ENCODE measurements around the gene CST9L. TPM values are rescaled to one million over a fixed set of nuclear protein-coding genes. Genes with fewer than 3 reads are reported as not detected.

CST9L gene
- total RNA-seq, 4 donors from 2014 or later: not detected

DNA sequence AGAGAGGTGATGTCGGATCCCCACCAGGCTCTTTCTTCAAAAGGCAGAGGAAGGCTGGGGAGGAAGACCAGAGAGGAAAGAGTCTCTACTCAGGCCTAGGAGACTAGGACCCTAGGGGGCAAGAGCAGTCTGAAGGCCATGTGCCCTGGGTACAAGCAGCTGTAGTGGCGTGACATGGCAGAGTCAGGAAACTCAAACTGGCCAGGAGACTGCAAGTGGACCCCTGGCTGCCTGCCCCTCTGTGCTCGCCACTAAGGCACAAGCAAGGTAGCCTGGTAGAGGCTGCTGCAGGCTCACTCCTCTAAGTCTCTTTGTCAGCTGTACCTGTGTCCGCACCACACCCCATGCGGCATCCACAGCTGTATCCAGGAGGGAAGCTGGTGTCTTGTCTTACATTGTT is 19.9 kb downstream of the CST9L start:
- H3K4me3 ChIP-seq (ENCODE audit: low read depth, poor library complexity, severe bottlenecking): no peak overlapping the region
- TF ChIP-seq, protein P1, sequence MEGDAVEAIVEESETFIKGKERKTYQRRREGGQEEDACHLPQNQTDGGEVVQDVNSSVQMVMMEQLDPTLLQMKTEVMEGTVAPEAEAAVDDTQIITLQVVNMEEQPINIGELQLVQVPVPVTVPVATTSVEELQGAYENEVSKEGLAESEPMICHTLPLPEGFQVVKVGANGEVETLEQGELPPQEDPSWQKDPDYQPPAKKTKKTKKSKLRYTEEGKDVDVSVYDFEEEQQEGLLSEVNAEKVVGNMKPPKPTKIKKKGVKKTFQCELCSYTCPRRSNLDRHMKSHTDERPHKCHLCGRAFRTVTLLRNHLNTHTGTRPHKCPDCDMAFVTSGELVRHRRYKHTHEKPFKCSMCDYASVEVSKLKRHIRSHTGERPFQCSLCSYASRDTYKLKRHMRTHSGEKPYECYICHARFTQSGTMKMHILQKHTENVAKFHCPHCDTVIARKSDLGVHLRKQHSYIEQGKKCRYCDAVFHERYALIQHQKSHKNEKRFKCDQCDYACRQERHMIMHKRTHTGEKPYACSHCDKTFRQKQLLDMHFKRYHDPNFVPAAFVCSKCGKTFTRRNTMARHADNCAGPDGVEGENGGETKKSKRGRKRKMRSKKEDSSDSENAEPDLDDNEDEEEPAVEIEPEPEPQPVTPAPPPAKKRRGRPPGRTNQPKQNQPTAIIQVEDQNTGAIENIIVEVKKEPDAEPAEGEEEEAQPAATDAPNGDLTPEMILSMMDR (IDR thresholded peaks at IDR 0.05): no peak
- no peak for TF ChIP-seq POLR2A (IDR thresholded peaks at IDR 0.05)
- WGBS, 2 donors: 61 to 67% methylated on average over 5 of the region's 5 CpGs
- DNase-seq (ENCODE audit: low spot score in 2 of 2): peak in 1 of 2 donors; percentile 40
- intact Hi-C loops (cut with DNase I; ENCODE audit: low total_unique reads): no loop called here

DNA sequence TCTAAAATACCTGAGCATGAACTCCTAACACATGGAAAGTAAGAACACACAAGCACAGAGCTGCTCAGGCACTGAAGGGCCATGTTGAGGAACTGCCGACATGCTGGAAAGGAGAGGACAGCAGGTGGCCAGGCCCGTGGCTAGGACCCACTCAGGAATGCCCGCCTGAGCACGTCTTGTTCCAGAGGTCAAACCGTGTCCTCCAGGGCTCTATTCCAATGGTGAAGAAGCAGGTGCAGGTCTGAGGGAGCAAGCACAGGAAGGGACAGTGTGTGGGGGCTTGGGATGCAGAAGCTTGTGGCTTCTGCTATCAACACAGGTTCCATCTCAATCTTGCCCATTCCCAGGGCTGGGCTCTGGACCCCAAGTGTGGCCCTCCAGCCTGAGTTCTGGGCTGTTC is 20.7 kb downstream of the CST9L start:
- H3K4me3 ChIP-seq (ENCODE audit: low read depth, poor library complexity, severe bottlenecking): no peak overlapping the region
- peak in 1 of 2 donors; percentile 68 for DNase-seq (ENCODE audit: low spot score in 2 of 2)
- TF ChIP-seq, protein P1 (IDR thresholded peaks at IDR 0.05): no peak
- no peak for TF ChIP-seq POLR2A (IDR thresholded peaks at IDR 0.05)
- WGBS, 2 donors: 75 to 80% methylated on average over 5 of the region's 5 CpGs
- intact Hi-C loops (cut with DNase I; ENCODE audit: low total_unique reads): no loop called here

DNA sequence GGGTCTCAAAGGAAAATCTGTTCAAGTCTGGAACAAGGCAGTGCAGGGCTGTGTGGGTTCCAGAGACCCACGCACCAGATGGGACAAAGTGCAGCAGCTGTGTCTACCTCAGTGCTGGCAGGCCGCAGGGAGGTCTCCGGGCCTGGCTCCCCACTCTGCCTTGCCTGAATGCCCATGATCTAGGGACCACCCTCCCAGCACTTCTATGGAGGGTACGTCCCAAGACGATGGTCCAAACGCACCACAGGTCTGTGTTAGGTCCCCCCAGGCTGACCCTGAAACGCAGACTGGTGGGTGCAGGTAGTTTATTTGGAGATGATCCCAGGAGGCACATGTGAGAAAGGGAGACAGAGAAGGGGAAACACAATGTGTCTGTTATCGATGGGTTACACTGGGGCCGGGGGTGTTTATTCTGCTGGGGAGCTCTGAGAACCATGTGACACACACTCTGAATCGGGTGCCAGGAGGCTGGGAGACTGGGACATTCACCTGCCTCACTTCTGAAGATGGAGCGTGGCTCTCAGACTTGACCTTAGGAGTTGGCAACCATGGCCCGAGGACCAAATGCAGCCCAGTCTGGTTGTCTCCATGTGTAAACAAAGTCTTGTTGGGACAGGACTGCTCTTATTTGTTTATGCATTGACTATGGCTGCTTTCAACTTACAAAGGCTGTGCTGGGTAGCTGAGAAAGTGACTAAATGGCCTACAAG is 21.7 kb downstream of the CST9L start:
- TF ChIP-seq, protein P1 (IDR thresholded peaks at IDR 0.05): no peak
- TF ChIP-seq POLR2A (IDR thresholded peaks at IDR 0.05): no peak
- DNase-seq (ENCODE audit: low spot score in 2 of 2): peak in 1 of 2 donors; percentile 53
- intact Hi-C loops (cut with DNase I; ENCODE audit: low total_unique reads): no loop called here
- H3K4me3 ChIP-seq (ENCODE audit: low read depth, poor library complexity, severe bottlenecking): no peak overlapping the region
- WGBS, 2 donors: 86 to 88% methylated on average over 12 of the region's 12 CpGs

DNA sequence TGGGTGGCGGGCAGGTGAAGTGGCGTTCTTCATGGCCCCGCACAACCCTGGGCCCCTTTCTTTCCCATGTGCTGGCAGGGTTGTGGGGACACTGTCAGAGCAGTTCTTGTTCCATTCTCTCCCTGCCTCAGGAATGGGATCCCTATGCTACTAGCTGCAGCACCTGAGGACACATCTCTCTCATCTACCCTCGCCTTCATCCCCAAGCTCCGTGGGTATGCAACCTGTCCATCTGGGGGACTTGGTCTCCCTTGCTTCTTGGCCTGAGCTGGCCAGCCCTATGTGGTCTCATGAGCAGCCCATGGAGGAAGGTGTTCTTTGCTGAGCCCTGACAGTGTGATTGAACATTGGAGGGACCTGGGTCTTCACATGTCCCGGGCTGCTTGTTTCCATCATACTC is 24.2 kb downstream of the CST9L start:
- 86 to 97% methylated on average over 6 of the region's 6 CpGs for WGBS, 2 donors
- intact Hi-C loops (cut with DNase I; ENCODE audit: low total_unique reads): no loop called here
- no peak for TF ChIP-seq POLR2A (IDR thresholded peaks at IDR 0.05)
- TF ChIP-seq, protein P1 (IDR thresholded peaks at IDR 0.05): no peak
- DNase-seq (ENCODE audit: low spot score in 2 of 2): peak in 1 of 2 donors; percentile 34
- no peak overlapping the region for H3K4me3 ChIP-seq (ENCODE audit: low read depth, poor library complexity, severe bottlenecking)

DNA sequence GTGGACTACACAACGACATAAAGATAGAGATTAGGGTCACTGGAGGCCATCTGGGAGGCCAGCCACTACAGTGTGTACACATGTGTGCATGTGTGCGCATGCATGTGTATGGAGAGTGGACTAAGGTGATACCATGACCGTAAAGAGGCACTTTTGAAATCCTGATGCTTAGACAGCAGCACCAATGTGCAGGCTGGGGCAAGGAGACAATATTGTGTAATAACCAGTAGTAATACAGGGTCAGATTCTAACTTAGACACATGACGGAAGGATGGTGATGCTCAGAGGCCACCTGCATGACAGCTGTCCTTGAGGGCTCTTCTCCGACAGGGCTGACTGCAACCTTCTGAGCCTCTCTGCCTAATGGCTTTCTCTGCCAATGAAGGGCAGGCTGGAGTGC is 25.5 kb downstream of the CST9L start:
- TF ChIP-seq POLR2A (IDR thresholded peaks at IDR 0.05): no peak
- TF ChIP-seq, protein P1 (IDR thresholded peaks at IDR 0.05): no peak
- no peak for DNase-seq (ENCODE audit: low spot score in 2 of 2)
- H3K4me3 ChIP-seq (ENCODE audit: low read depth, poor library complexity, severe bottlenecking): no peak overlapping the region
- WGBS, 2 donors: 46 to 52% methylated on average over 5 of the region's 5 CpGs
- intact Hi-C loops (cut with DNase I; ENCODE audit: low total_unique reads): no loop called here

DNA sequence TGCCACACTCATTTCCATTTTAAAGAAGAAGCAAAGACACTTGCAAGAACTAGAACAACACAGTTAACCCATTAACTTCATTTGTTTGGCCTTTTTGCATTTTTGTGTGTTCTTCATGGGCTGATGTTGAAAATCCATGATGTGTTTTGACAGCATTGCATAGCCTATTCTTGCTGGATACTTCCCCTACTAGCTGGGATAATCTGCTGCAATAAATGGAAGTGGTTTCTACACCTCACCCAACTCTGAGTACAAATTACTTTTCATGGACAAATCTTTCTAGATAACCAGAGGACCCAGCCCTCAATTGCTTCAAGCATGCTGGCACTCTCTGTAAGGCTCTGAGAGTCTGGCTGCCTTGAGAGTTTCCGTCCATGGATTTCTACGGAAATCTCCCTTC is 26.5 kb downstream of the CST9L start:
- DNase-seq (ENCODE audit: low spot score in 2 of 2): no peak
- 69 to 84% methylated on average over 2 of the region's 2 CpGs for WGBS, 2 donors
- intact Hi-C loops (cut with DNase I; ENCODE audit: low total_unique reads): no loop called here
- H3K4me3 ChIP-seq (ENCODE audit: low read depth, poor library complexity, severe bottlenecking): no peak overlapping the region
- TF ChIP-seq, protein P1 (IDR thresholded peaks at IDR 0.05): no peak
- TF ChIP-seq POLR2A (IDR thresholded peaks at IDR 0.05): no peak

Data from lower leg skin (tissue), 4 donors.